ENCODE data around the gene CD58.

The CD58 gene

GRCh38 chr1:116470671-116471070 is 100.2 kb downstream of the CD58 start:
- DNase-seq (ENCODE audit: low read depth in 2 of 2), result no peak

- DNase-seq (ENCODE audit: low read depth in 2 of 2), result no peak
Observed at GRCh38 chr1:116466810-116467557, 103.8 kb downstream of the CD58 start.

GRCh38 chr1:116465845-116466685 is 104.8 kb downstream of the CD58 start:
- DNase-seq (ENCODE audit: low read depth in 2 of 2), result no peak

- DNase-seq (ENCODE audit: low read depth in 2 of 2), result no peak
Observed at GRCh38 chr1:116465477-116465844, 105.4 kb downstream of the CD58 start.
